Stimulated activated CD8-positive, alpha-beta memory T cell treated with anti-CD3 and anti-CD28 coated beads, Interleukin-7, amount 100 ng/mL, for 48 hours (primary cell): ENCODE measurements around the gene PIAS2.
"Not testable (repeated sequence)": the region's sequence is repeated elsewhere in the genome, so short reads cannot be mapped to it uniquely, and the experiment has no call there.

ENCODE experiments used
- DNase-seq, 2 donors: peaks; one replicate each; pipeline ENCODE4 v3.0.0-alpha.2; 2020; ENCODE audit warnings: low read depth in 1 of 2; ENCODE audit errors: extremely low read depth in 1 of 2

Gene PIAS2, protein sequence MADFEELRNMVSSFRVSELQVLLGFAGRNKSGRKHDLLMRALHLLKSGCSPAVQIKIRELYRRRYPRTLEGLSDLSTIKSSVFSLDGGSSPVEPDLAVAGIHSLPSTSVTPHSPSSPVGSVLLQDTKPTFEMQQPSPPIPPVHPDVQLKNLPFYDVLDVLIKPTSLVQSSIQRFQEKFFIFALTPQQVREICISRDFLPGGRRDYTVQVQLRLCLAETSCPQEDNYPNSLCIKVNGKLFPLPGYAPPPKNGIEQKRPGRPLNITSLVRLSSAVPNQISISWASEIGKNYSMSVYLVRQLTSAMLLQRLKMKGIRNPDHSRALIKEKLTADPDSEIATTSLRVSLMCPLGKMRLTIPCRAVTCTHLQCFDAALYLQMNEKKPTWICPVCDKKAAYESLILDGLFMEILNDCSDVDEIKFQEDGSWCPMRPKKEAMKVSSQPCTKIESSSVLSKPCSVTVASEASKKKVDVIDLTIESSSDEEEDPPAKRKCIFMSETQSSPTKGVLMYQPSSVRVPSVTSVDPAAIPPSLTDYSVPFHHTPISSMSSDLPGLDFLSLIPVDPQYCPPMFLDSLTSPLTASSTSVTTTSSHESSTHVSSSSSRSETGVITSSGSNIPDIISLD

DNA sequence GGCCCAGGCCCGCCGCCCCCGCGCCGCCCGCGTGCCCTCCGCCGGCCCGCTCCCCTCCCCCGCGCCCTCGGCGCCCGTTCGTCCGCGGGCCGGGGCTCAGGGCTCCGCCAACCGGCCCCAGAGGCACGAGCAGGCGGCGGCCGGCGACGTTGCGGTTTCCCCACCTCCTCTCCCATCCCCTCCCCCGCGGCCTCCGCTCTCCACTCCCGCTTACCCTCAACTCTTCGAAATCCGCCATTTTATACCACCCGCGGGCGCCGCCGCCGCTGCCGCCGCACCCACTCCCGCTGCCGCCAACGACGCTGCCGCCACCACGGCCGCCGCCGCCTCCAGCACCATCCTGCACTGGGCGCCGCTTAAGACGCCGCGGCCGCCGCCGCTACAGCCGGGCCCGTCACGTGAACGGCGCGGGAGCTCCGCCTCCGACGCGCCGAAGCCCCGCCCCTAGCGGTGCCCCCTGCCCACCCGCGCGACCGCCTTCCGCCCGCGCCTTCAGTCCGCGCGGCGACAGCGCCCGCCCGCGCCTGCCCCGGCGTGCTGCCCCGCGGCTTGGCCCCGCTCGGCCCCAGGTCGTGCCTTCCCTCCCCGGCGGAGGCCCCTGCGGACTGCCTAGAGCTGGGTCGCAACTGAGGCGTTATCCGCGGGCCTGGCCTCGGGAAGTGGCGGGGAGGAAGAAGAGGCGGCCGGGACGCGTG, at the start of gene PIAS2, which contains the start of gene KATNAL2:
Gene PIAS2, minus strand, starts transcription at position 400 of the 695 bp plus-strand sequence. Its CDS starts 162 bp downstream, at position 238.
Gene KATNAL2, plus strand, starts transcription at position 495 of the 695 bp plus-strand sequence. CDS start 29,271 bp downstream, outside the sequence.
- DNase-seq = peak; percentile 49 to 57

DNA sequence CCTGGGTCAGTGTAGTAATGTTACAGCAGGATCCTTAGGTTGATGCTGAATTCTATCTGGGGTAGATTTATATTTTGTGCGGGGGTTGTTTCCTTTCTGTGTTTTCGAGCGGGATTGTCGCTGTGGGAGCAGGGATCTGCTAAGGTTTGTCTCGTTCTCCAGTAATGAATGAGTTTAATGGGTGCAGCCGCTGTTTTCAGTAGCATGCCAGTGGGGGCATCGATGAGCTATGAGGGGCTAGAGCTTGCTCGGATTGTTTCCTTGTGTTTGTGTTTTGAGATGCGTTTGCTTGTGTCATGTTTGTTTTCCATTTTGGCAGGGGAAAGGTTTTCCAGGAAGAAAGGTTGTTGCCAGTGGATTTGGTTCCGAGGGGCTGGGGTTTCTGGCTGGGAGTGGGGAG, 49.0 kb upstream of the PIAS2 start:
- not testable (repeated sequence) for DNase-seq

DNA sequence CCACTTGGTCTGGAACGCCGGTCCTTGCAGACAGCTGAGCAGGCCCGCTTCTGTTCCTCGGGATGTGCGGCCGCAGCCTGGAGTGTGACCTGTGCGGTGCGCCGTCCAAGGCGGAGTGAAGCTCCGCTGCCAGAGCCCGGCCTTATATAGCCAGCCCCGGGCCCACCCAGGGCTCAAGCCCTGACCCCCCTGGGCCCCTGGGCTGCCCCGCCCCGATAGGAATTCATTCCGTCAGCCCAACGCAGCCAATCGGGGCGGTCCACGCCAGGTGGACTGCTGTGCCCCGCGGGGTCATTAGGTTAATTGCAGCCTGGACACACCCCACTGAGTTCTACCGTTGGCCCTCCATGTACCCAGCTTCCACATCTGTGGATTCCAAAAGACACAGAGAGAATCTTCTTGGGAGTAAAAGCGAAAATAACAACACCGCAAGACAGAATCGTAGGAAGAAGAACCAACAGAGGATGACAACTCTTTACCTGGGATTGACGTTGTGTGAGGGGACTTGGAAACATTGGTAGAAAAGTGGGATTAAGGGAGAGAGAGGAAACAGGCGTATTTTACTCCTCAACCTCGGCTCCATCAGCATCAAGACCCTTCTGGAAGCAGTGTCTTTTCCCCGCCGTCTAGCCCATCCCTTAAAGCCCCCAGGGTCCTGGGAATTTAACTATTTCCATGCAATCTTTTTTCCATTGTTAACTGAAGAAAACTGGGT, 47.4 kb upstream of the PIAS2 start:
- not testable (repeated sequence) for DNase-seq

DNA sequence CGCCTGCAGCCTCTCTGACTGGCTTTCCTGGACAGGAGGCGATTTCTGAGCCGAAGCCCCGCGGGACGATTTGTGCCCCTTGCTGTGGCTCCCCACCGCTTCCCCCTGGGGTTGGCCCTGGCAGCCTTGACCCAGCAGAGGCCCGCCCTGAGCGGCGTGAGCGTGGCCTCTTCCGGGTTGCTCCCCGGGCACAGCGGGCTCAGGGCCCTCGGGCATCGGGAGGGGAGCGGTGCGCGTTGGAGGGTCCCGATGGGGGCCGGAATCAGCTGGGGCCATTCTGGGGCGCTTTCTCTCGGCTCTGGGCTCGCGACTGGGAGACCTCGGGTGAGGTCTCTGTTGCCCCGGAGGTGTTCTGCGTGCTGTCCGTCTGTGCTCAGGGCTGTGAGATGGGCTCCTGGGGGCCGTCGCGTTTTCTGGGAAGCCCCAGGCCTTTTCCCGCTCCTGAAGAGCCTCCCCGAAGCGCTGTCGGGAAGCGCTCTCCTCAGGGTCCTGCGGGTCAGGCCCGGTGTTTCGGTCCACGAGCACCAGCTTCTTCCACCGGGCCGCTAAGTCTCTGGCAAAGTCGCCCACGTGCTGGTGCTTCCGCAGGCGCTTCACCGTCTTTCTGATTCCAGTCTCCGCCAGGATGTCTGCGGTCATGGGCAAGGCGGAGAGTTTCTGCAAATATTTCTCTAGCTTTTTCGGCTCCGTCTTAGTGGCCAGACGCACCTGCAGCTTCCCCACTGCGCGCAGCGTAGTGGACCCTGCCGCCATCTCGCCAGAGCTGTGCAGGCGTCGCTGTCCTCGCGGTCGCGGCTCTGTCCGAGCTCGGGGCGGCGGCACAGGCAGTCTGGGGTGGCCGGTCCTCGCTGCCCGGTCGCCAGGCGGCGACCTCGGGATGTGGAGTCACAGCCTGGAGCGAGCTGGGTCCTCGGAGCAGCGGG, 46.6 kb upstream of the PIAS2 start:
- DNase-seq = not testable (repeated sequence)

DNA sequence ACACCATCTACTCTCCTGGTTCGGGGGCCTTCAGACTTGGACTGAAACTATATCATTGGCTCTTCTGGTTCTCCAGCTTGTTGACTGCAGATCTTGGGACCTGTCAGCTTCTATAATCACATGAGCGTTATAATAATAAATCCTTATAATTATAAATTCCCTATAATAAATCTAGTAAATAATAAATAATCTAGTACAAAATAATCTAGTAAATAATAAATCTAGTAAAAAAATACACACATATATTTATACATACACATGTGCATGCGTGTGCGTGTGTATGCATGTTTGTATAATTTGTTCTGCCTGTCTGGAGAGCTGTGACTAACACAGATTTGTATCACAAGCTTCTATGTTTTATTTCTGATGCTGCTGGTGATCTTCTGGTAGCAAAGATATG, 40.9 kb upstream of the PIAS2 start:
- DNase-seq = no peak

DNA sequence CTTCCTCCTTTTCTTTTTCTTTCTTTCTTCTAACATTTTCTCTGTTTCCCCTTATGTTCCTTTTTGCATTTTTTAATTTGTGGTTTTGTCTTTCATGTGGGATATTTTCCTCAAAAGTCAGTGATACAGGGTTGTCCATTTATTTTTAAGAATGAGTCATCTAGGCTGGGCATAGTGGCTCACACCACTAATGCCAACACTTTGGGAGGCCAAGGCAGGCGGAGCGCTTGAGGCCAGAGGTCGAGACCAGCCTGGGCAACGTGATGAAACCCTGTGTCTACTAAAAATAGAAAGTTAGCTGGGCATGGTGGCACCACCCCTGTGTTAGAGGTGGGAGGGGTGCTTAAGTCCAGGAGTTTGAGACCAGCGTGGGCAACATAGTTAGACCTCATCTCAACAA, 35.9 kb upstream of the PIAS2 start:
- no peak for DNase-seq

DNA sequence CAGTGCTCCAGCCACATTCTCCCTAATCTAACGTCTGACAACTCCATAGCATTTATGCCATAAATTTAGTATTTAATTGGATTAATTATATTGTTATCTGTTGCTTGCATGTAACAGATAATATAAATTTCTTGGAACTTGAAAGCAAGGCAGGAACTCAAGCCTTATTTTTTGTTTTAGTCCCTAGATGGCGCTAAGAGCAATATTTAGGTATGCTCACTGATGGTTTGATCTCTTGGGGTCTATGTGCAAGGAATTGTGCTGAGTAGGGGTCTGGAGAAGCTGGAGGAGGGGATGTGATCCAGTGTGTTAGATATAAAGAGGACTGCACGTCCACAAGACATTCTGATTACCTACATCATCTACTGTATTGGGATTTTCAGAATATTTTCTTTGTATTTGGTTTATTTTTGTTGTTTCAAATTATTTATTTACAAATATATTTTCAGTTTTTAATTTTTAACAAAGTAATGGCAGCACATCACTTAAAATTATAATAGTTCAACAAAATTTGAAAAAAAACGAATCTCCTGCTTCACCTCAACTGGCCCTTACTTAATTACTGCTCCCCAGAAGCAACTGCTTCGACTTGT, 32.9 kb upstream of the PIAS2 start:
- DNase-seq = no peak

DNA sequence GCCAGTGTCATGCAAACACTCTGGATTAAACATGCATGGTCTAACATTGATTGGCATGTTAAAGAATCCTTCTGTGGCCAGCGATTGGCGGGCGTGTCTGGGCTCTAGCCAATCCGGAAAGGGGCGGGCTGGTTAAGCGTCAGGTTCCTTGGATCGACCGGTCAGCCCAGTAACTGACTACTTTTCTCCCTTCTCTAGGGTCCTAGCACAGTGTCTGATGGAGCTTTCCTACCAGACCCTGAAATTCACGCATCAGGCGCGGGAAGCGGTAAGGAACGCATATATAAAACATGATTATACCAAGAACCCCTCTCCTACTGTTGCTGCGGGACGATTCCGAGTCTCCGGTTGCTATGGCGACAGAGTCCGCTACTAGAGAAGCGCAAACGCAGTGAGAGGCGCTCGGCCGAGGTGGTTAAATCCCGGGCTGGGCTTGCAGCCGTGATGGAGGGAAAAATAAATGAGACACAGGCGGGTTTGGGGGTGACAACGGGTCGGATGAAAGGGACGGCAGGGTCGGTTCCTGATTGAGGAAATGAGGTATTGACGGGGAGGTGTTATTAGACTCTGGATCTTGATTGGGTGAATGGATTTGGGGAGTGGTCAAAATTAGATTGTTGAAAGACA, 29.5 kb upstream of the PIAS2 start:
- DNase-seq = peak; percentile 28 to 63

DNA sequence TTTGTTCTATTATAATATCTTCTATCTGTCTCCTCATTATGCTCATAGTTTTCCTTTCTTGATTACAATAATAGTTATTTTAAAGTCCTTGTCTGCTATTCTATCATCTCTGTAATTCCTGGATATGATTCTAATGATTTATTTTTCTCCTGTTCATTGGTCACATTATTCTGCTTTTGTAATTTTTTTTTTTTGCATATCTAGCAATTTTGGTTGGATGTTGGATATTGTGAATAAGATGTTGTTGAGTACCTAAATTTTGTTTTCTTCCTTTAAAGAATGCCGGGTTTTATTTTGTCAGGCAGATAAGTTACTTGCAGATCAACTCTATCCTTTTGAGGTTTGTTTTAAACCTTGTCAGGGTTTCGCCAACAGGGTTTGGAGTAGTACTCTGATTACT, 25.3 kb upstream of the PIAS2 start:
- no peak for DNase-seq

DNA sequence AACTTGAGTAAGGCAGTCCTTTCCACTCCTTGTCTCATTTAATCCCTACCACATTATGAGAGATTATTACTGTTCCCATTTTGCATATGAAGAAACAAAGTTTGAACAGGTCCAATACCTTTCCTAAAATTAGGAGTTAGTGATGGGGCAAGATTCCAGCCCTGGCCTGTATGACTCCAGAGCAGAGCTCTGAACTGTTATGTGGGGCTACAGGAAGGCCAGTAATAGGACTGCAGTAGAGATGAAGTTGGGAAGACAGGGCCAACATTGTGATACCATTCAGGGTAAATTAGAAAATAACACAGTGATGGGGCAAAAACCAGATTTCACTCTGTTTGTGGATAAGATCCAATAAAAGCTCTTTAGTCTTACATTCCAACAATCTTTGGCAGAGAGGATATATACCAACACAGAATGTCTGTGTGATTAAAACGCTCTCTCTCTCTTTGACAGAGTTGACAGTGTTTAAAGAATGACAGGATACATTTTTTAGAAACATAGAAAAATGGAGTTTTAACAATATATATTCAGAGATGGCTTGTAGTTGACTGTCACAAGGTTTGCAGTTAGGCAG, 22.8 kb upstream of the PIAS2 start:
- DNase-seq = no peak

DNA sequence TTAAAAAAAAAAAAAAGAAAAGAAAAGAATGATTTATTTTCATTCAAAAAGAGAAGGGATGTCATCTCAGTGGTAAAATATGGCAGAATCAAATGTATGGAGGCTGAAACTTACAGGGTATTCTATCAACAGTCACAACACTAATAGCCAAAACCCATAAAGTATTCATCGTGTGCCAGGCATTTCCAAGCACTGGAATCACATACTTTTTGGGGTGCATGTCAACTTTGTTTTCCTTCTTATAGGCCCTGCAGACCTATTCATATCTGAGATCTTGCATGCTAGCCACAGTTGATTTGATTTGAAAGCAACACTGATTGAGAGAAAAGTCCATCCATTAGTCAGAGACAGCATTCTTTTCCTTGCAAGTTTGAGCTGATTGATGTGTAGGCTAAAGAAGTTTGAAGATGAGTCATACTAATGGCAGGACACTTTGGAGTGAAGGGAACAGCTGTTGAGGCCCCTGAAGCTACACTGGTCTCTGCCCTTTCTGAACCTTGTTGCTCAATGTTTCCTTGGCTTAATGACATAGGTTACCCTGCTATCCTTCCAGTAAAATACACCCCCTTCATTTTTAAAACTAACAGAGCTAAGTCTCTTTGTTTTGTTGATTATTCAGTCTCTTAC, 22.1 kb upstream of the PIAS2 start:
- no peak for DNase-seq

DNA sequence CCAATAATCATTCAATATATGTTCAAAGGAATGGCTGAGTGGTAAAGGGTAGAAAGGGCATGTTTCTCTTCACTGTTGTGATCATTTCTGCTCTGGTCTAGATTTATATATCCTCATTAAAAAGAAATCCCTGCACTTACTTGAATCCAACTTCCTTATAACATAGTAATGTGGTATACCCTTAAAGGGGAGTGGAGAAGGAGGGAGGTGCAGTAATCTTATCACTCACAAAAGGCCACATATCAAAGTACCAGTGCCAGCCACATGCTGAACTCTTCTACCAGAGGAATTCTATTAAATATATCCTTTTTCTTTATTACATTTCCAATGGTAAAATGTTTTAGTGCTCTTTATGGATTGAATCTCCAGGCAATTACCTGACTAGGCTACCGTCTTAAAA, 3.3 kb upstream of the PIAS2 start:
- DNase-seq = no peak

DNA sequence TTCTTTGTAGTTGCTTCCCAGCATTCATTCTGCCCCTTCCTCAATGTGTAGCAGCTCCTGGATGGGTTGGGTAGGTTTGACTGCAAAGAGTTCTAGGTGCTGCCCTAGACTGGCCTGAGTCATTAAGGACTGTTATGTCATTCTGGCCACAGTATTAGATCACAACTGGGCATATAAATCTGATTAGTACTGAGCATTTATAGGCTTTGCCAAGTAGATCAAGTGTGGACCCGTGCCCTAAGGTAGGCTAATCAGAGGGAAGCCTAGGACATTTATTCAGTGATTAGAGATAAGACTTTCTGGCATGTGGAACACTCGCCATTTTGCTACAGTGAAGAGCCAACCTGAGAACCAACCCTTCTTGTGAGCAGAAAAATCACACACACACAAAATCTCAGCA, 2.8 kb upstream of the PIAS2 start:
- no peak for DNase-seq

DNA sequence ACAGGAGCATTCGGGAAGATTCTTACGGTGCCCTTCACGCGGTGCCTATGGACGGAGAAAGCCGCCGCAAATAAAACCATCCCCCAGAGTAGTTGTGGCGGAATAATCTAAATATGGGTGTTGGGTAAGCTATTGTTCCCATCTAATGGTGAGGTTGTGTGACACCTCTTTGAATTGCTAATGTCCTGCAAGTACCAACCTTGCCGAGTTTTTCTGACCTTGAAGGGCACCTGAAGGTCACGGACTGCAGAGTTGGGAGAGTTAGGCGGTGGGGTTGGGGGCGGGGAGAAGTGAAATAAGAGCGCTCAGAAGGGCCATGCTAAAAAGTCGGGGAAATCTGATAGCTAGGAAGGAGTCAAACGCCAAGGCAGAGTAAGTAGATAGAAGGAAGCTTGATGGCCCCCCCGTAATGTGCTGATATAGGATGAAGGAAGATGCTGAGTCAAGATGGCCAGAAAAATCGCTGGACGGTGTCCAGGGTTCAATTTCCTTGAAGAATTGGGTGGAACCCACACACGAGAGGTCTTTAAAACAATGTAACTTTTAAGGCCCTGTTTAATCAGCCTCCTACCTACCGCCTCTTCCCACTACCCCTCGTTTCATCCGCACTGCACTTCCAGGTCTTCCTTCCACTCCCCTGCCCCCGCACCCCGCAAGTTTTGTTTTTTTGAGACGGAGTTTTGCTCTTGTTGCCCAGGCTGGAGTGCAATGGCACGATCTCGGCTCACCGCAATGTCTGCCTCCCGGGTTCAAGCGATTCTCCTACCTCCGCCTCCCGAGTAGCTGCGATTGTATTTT, 695 bp upstream of the PIAS2 start:
- peak in 1 of 2 donors; percentile 1 for DNase-seq

DNA sequence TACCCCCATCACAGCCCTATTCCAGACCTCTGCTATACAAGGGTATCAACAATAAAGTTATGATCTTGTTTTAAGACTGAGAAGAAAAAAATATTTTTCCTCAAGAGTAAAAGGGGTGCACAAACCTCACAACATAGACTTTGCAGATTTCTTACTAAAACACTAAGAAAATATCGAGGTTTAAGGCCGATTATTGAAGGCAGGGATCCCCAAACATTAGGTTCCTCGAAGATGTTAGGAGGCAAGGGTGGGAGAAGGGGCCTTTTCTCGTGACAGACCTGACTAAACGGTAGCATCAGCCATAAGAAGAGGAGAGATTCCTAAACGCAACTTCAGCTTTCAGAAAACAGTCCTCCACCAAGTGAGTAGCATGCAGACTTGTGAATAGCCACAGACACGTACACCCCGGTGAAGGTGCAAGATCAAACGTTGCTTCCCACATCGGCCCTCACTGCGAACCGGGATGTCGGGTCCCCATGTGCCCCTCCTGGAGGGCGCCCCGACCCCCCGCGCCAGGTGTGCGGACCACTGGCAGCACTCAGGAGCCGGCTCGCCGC, 678 bp downstream of the PIAS2 start:
- DNase-seq = peak in 1 of 2 donors; percentile 3

DNA sequence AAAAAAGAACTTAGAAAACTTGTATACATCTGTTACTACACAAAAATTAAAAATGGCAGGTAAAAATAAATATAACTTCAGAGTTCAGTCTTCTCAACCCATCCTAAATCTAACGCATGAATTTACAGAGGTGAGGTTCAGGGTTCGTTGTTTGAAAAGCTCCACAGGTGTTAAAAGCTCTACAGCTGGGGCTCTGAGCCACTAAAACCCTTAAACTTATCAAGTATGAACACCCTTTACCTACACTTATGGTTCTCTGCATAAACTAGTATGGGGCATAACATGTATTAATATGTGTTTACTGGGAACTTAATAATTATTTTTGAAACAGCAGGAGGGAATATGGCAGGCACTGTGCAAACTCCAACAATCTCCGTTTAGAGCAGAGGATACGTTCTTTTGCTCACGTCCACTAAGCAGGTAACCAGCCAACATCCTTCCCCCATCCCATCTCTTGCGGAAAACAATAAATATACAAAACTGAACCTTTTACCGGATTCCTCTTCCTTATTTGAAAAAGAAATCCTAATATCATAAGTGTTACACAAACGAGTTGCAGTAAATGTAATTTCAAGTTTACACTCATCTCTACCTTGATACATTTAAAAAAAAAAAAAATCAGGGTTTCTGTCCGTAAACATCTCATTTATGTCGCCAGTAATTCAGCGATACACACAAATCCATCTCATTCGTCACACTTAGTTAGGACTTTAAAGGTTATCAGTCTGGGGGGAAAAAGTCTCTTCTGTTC, 1.3 kb downstream of the PIAS2 start:
- no peak for DNase-seq
